Measurements from ENCODE around the gene ATAD3A. TPM values are rescaled to one million over a fixed set of nuclear protein-coding genes. Genes with fewer than 3 reads are reported as not detected.

ATAD3A gene
- total RNA-seq, 1 donor from 2014 or later = 51.9 TPM

- intact Hi-C loops (cut with micrococcal nuclease) = no loop called here
Observed at GRCh38 chr1:1538989-1539309, 27.0 kb downstream of the ATAD3A start.

GRCh38 chr1:1539310-1540089 lies 27.5 kb downstream of the ATAD3A start:
- intact Hi-C loops (cut with micrococcal nuclease) = no loop called here

- intact Hi-C loops (cut with micrococcal nuclease) = no loop called here
Observed at GRCh38 chr1:1540090-1540817, 28.3 kb downstream of the ATAD3A start, which contains the start of gene TMEM240. Gene TMEM240, minus strand, starts transcription at chr1:1540624. Its CDS starts 278 bp downstream, at chr1:1540346.

- intact Hi-C loops (cut with micrococcal nuclease) = no loop called here
Observed at GRCh38 chr1:1540818-1541628, 29.1 kb downstream of the ATAD3A start.

DNA sequence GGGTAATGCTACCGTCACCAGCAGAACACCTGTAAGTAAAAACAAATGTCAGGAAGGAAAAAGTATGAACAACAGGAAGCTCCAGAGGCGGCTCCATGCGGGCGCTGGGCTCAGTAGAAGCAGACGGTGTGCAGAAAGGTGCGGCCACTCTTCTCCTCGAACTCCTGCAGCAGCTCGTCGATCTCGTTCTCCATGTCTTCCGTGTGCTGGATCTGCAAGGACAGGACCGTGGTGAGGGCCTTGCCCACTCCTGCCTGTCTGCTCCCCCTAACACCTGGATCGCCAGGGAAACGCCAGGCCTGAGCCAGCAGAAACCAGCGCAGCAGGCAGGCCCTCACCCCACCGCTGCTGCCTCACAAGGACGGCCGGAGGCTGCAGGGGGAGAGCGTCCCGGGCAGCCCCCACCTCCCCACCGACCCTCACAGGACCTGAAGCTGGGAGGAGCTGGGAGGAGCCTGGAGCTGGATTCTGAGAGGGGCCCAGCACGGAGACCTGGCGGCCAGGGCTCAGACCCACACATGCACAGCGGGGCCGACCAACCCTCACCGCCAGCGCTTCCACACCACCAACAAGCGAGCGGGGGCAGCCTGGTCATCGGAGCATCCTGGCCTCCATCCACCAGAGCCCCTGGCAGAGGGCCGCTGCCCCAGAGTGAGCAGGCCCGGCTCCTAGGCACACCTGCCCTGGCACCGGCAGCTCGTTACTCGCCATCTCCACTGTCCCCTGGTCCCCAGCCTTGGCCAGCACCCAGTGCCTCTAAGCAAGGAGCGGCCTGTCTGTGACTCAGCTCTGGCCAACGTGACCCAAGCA lies 30.2 kb downstream of the ATAD3A start:
- intact Hi-C loops (cut with micrococcal nuclease) = no loop called here

DNA sequence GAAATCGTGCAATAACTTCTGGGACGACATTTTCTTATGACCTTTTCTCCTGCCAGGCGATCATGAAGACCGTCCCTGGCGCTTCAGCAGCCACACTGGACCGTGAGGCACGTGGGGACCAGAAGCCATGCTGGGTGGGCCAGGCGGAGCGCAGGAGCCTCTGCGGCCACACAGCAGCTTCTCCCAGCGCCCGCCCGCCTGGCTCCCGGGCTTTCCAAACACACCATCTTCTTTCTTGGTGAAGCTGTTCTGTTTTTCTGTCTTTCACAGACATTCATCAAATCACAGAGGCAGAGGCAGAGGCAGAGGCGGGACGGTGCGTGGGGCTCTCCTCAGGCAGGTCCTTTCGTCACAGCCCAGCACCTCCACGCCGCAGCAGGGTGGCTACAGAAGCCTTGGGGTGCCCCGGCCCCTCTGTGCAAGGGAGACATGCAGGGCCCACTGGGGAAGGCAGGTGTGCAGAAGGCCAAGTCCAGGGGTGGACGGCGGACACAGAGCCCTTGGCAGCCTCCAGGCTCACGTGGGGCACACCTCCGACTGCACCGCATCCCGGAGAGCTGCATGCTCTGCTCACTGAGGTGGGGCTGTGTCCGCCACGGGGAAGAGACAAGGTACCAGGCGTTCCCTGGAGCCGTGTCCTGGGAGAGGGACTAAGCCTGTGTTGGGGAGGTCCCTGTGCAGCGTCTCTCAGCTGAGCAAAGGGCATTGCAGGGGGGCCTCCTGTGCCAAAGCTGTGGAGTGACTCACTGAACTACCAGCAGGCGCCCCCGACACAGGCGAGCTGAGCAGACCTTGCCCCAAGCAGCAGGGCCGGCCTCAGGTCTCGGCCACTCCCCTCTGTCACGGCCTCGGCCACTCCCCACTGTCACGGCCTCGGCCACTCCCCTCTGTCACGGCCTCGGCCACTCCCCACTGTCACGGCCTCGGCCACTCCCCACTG lies 31.1 kb downstream of the ATAD3A start:
- intact Hi-C loops (cut with micrococcal nuclease) = no loop called here

DNA sequence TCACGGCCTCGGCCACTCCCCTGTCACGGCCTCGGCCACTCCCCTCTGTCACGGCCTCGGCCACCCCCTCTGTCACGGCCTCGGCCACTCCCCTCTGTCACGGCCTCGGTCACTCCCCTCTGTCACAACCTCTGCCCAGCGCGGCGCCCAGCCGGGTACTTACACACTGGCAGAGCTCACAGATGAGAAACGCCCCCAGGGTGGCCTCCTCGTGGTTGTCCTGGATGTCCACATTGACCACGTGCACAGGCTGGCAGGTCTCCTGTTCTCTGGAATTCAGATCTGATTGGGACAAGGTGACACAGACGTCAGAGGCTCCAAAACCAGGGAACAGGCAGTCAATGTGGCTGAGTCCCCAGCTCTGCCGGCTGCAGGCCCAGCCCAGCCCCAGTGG lies 31.7 kb downstream of the ATAD3A start:
- intact Hi-C loops (cut with micrococcal nuclease) = no loop called here

DNA sequence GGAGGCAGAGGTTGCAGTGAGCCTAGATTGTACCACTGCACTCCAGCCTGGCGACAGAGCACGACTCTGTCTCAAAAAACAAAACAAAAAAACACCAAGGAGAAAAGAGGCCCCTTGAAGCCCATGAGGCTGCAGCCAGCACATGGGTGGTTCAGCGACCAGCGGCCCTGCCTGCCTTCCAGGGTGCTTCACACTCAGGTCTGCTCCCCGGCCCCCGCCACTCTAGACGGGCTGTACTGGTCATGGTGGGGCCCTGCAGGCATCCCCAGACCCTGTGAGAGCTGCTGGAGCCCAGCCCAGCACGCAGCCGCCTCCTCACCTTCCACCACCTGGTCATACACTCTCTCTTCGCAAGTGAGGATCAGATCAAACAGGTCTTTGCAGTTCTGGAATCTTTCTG lies 32.6 kb downstream of the ATAD3A start:
- intact Hi-C loops (cut with micrococcal nuclease) = no loop called here

- intact Hi-C loops (cut with micrococcal nuclease) = no loop called here
Observed at GRCh38 chr1:1545946-1546737, 34.2 kb downstream of the ATAD3A start.

GRCh38 chr1:1547011-1547410 lies 35.0 kb downstream of the ATAD3A start:
- intact Hi-C loops (cut with micrococcal nuclease) = no loop called here

GRCh38 chr1:1547476-1547875 lies 35.5 kb downstream of the ATAD3A start:
- intact Hi-C loops (cut with micrococcal nuclease) = no loop called here

GRCh38 chr1:1548591-1548990 lies 36.6 kb downstream of the ATAD3A start:
- intact Hi-C loops (cut with micrococcal nuclease) = no loop called here

- intact Hi-C loops (cut with micrococcal nuclease) = no loop called here
Observed at GRCh38 chr1:1550087-1550486, 38.1 kb downstream of the ATAD3A start.

- intact Hi-C loops (cut with micrococcal nuclease) = no loop called here
Observed at GRCh38 chr1:1550591-1551432, 38.9 kb downstream of the ATAD3A start.

- intact Hi-C loops (cut with micrococcal nuclease) = no loop called here
Observed at GRCh38 chr1:1551524-1552262, 39.7 kb downstream of the ATAD3A start.

DNA sequence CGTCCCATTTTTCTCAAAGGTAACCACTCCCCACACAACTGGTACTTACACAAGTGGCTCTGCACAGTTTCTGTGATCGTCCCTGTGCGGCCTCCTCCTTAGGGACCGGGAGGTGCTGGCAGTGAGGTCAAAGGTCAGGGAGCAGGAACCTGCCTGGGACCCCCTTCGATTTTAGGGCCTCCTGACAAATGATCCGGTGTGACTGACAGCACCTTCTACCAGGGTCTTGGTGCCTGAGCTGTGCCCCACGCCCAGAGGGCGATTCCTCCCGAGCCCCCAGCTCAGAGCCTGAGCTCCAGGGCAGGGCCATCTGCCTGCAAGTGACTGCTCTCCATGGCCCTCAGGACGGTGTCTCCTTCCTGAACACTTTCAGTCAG lies 40.3 kb downstream of the ATAD3A start:
- intact Hi-C loops (cut with micrococcal nuclease) = no loop called here

DNA sequence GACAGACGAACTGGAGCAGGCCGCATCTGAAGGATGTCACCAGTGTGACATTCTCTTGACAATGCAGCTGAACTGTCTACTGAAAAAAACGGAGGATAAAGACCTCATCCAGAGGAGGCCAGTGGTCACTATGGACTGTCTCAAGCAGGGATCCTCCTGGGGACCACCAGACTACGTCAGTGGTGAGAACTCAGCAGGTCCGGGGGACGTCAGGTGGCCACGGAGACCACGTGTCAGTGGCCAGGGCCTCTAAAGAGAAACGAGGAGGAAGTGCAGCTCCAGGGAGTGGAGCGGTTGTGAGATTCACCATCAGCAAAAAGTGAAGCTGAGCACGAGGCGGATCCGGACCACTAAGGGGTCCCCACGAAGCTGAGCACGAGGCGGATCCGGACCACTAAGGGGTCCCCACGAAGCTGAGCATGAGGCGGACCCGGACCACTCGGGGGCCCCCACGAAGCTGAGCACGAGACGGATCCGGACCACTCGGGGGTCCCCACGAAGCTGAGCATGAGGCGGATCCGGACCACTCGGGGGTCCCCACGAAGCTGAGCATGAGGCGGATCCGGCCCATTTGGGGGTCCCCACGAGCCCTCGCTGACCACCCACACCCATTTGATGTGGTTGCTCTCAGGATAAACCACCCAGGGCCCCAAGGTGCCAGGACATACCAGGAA lies 42.0 kb downstream of the ATAD3A start:
- intact Hi-C loops (cut with micrococcal nuclease) = no loop called here

All from T-helper 2 cell treated with Interferon-gamma antibody and Interleukin-4, amounts not matched to agents 100 ng/mL and 5 ng/mL, for 36 hours (primary cell).